BJ (cell line): ENCODE measurements around the gene PLXND1. TPM values are rescaled to one million over a fixed set of nuclear protein-coding genes. Genes with fewer than 3 reads are reported as not detected.

Source experiments
- CTCF ChIA-PET: fragments of 350-600 bp; formaldehyde crosslinking; extraction: SDS; loops from one replicate; lab custom pipeline; 2021; ENCODE audit warnings: antibody characterized with exemption, inconsistent platforms; lab: Yijun Ruan, JAX
- POLR2A ChIA-PET: fragments of 300-600 bp; sonication (Branson Sonifier 250); formaldehyde crosslinking; extraction: SDS; loops from one replicate; lab custom pipeline; 2021; ENCODE audit warnings: antibody characterized with exemption; lab: Charles Lee
- DNase-seq: peaks from one replicate; pipeline ENCODE4 v3.0.0-alpha.2; 2011; ENCODE audit warnings: low read depth
- H3K27me3 ChIP-seq: 2 replicates; pipeline ENCODE4 v1.6.0; 2011; ENCODE audit warnings: low read length; ENCODE audit not compliant: control insufficient read depth, insufficient read depth
- H3K36me3 ChIP-seq: 2 replicates; pipeline ENCODE4 v1.5.1; 2011; ENCODE audit warnings: low read length; ENCODE audit not compliant: control insufficient read depth, insufficient read depth
- H3K4me3 ChIP-seq: 2 replicates; pipeline ENCODE4 v1.5.1; 2011; ENCODE audit warnings: low read depth, mild to moderate bottlenecking, control low read depth, low read length
- polyA plus RNA-seq: library from polyadenylated mRNA; depleted of rRNA; stranded (reverse); fragments of >200 nt; gene quantifications from 2 replicates; pipeline ENCODE4 v1.2.3, GENCODE V29; 2011
- TF ChIP-seq, protein P1 (sequence below): IDR thresholded peaks from 2 replicates; pipeline ENCODE4 v1.5.1; 2011; ENCODE audit warnings: low read depth, mild to moderate bottlenecking, control low read depth, inconsistent platforms, low read length, moderate library complexity; ENCODE audit not compliant: insufficient read depth

Gene PLXND1
- polyA plus RNA-seq, 1 experiment = 128 TPM

DNA sequence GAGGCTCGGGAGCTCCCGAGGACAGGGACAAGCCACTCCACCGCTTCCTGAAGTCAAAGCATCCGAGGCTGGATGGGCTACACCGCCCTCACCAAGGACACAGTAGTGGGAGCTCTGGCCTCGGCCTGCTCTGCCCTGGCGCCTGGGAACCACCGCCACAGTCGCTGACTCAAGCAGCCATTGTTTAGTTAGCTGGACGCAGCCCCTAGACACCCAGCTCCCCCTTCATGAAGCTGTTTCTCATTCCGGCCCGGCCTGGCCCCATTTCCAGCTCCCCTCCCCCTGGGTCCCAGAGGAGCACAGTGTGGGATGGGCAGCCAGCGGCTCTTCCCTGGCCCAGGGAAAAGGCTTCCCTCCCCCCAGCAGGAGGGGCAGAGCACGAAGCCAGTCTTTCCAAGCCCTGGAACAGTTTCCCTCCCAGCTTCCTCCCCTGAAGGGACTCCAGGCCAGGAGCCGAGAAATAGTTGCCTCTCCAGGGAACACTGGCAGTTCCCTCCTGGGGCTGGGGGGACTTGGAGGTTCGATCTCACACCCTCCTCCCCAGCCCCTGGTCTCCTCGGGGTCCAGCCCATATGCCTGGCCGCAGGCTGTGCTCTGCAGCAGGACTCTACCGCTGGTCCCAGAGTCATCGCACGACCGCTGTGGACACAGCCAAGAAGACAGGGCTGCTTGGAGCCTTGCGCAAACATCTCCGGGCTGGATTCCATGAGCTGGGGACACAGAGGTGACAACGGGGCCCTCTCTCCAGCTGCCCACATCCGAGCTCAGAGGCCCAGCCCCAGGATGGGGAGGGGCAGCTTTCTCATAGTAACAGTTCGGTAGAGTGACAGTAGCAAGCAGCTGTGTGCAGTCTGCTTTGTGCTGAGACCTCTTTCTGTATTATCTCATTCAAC lies 10.0 kb downstream of the PLXND1 start:
- peak; percentile 88 for DNase-seq
- H3K4me3 ChIP-seq = peak overlapping the region; percentile 20; the same call in 1 of the 2 replicates
- TF ChIP-seq, protein P1, sequence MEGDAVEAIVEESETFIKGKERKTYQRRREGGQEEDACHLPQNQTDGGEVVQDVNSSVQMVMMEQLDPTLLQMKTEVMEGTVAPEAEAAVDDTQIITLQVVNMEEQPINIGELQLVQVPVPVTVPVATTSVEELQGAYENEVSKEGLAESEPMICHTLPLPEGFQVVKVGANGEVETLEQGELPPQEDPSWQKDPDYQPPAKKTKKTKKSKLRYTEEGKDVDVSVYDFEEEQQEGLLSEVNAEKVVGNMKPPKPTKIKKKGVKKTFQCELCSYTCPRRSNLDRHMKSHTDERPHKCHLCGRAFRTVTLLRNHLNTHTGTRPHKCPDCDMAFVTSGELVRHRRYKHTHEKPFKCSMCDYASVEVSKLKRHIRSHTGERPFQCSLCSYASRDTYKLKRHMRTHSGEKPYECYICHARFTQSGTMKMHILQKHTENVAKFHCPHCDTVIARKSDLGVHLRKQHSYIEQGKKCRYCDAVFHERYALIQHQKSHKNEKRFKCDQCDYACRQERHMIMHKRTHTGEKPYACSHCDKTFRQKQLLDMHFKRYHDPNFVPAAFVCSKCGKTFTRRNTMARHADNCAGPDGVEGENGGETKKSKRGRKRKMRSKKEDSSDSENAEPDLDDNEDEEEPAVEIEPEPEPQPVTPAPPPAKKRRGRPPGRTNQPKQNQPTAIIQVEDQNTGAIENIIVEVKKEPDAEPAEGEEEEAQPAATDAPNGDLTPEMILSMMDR = peak; percentile 6; the same call in 1 of the 2 replicates
- H3K36me3 ChIP-seq = no peaks in the 10 kb centered on the region
- ChIA-PET CTCF (interaction anchor here (0.6 to 3.3 kb wide), 12 partner anchors 9 to 337 kb away, joined by 3 to 24 read pairs (median 4); partner anchors contain the start of gene PLXND1), POLR2A (interaction anchor here (0.6 to 0.8 kb wide), 2 partner anchors 9 to 69 kb away, joined by 3 read pairs; no protein-coding TSS in a partner anchor)
- H3K27me3 ChIP-seq = no peaks in the 10 kb centered on the region

DNA sequence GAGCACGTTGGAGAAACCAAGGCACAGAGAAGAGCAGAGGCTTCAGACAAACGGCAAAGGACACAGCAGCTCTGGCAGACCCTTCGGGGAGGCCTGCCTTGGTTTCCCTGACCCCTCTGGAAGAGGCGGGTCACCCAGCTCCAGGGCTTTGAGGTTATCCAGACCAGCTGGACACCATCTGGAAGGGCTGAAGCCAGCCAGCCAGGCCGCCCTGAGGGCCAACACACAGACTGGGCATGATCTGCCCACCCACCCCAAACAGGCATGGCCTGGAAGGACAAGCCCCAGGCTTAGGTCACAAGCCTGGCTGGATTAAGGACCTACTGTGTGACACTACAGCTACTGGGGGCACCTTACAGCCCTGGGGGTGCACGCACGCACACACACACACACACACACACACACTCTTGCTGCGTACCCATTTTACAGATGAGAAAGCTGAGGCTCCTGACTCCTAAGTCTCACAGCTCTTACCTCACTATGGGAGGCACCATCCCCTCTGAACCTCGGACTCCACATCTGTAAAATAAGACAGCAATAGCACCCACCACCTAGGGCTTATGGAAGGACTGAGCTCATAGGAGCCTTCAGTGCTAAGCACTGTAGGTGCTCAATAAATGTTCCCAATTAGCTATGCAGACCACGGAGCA lies 10.8 kb downstream of the PLXND1 start:
- CTCF ChIA-PET = interaction anchor here (0.9 to 3.3 kb wide), 6 partner anchors 9 to 105 kb away, joined by 3 to 24 read pairs (median 6); no protein-coding TSS in a partner anchor
- POLR2A ChIA-PET = interaction anchor here (0.6 to 0.8 kb wide), 2 partner anchors 10 to 70 kb away, joined by 3 read pairs; no protein-coding TSS in a partner anchor

DNA sequence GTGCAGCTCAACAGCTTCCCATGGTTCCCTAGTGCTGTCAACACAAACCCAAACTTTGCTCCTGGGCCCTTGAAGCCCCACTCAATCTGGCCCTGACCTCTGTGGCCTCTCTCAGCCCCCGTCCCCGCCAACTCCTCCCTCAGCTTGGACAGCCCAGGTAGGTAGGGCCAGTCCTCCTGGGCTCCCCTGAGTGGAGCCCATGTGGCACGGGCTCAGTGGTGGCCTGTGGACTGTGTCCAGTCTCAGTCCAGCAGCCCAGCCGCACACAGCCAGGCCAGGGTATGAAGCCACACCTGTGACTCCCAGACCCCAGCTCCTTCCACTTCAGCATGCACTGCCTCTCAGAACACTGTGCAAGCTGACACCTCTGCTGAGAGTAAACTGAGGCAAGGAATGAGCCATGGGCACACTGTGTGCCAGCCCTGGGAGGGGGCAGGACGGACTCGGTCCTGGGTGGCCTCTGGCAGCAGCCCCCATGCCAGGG lies 11.5 kb downstream of the PLXND1 start:
- no peak for DNase-seq
- ChIA-PET CTCF (interaction anchor here (2.3 to 3.3 kb wide), 3 partner anchors 9 to 105 kb away, joined by 10 to 24 read pairs (median 11); no protein-coding TSS in a partner anchor), POLR2A (no interaction called here)
- Histone ChIP-seq H3K36me3 (peaks cover 3% of the 10 kb centered on the region; the same call in 1 of the 2 replicates), H3K27me3 (no peaks in the 10 kb centered on the region), H3K4me3 (no peak overlapping the region)
- TF ChIP-seq, protein P1 = no peak

More for the DNA sequence above, 10.8 kb downstream of the PLXND1 start:
- peaks cover 1% of the 10 kb centered on the region; the same call in 1 of the 2 replicates for H3K36me3 ChIP-seq
- H3K27me3 ChIP-seq = no peaks in the 10 kb centered on the region
- no peak overlapping the region for H3K4me3 ChIP-seq
- TF ChIP-seq, protein P1 = no peak
- no peak for DNase-seq

DNA sequence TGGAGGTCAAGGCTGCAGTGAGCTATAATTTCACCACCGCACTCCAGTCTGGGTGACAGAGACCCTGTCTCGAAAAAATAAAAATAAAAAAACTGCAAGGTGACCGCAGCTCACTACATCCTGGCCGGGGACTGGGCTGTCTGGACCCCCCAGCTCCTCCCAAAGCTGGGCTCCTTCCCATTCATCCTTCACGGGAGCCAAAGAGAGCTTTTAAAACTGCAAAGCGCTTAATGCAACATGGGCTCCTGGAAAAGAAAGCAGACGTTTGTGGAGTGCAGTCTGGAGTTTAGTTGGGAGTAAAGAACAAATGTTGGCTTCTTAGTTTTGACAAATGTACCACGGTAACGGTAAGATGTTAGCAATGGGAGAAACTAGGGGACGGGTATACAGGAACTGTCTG lies 12.1 kb downstream of the PLXND1 start:
- ChIA-PET POLR2A (interaction anchor here (0.6 kb wide), 1 partner anchor 99 kb away, joined by 3 read pairs; no protein-coding TSS in a partner anchor), CTCF (interaction anchor here (0.9 to 2.8 kb wide), 4 partner anchors 8 to 211 kb away, joined by 3 to 11 read pairs (median 7); no protein-coding TSS in a partner anchor)
- H3K27me3 ChIP-seq = no peaks in the 10 kb centered on the region
- DNase-seq = no peak
- peaks cover 3% of the 10 kb centered on the region; the same call in 1 of the 2 replicates for H3K36me3 ChIP-seq
- H3K4me3 ChIP-seq = no peak overlapping the region
- TF ChIP-seq, protein P1 = no peak
